Activated naive CD4-positive, alpha-beta T cell treated with Interleukin-2 at 50 U/mL for 16 hours (primary cell): Measurements from ENCODE around the gene VAMP8.
"Not testable (repeated sequence)": the region's sequence is repeated elsewhere in the genome, so short reads cannot be mapped to it uniquely, and the experiment has no call there.

Experiments
- DNase-seq: peaks from one replicate; pipeline ENCODE4 v3.0.0-alpha.2; 2020

VAMP8 gene

DNA sequence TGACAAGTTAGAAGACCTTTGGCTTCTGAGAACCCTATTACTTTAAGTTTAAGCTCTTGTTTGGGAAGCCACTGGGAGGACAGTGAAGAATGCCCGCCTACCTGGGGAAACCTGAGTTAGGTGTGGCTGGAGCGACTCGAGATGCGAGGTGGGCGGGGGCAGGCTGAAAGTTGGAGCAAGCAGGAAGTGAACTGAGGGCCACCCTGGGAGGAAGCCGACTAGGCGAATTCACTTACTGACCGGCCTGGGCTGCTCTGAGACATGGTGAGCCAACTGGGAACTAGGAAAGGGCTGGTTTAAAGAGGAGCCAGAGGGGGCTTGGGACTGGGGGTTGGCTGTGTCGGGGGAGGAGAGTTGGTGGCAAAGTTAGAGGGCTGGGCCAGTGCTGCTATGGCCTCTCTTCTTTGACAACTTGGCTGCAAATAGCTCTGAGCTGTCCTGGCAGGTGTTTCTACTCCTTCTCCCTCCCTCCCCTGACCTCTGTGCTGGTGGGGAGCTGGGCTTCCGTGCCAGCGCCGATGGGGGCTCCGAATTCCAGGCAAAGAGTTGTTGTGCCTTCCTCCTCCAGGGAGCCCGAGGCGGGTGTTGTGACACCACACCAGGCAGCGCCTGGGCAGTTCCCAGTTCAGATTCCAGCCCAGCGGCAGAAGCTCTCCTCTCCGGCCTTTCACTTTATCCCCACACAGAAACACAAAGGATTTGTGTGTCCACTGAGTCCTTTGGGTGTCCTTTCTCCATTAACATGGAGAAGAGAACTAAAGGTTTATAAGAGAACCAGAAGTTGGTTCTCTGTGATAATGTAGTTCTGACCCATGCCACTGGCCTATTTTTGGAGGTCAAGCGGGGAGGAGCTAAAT, at the start of gene VAMP8:
Gene VAMP8 (plus strand): TSS at position 201 of the 857 bp plus-strand sequence. CDS start 61 bp downstream, at position 262.
- DNase-seq, result peak; percentile 69

DNA sequence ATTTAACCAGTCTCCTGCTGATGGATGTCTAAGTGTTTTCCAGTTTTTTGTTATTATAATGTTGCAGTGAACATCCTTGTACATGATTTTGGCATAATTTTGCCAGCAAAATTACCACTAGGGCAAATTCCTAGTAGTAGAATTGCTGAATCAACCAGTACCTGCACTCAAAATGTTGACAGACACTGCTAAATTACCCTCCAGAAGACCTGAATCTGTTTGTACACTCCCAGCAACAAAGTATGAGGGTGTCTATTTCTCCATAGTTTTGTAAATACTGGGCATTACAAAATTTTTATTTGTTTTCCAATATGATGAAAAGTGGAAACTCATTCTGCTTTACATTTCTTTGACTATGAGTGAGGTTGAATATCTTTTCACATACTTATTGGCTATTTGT, 49.6 kb upstream of the VAMP8 start:
- DNase-seq, result no peak

DNA sequence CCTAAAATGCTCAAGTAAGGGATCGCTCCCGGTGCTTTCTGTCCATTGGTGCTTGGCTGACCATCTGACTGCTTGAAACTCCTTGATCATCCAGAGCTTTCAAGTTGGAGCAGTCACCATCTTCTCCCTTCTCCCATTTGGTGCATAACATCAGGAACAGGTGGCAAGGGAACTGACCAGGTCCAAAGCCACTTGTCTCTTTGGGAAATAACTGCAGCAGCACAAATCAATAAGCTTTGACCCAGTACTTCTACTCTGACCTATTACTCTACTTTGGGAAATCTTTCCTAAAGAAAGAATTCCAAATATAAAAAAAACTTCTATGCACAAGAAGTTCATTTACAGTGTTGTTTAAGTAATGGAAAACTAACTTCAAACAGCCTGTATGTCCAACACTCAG, 49.0 kb upstream of the VAMP8 start:
- no peak for DNase-seq

DNA sequence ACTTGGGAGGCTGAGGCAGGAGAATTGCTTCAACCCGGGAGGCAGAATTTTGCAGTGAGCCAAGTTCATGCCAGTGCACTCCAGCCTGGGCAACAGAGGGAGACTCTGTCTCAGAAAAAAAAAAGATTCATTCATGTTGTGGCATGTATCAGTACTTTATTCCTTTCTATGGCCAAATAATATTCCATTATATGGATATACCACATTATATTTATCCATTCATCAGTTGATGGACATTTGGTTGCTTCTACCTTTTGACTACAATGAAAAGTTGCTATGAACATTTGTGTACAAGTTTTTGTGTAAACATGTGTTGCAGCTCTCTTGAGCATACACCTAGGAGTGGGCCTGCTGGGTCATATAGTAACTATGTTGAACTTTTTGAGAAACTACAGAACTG, 47.6 kb upstream of the VAMP8 start:
- DNase-seq, result no peak

DNA sequence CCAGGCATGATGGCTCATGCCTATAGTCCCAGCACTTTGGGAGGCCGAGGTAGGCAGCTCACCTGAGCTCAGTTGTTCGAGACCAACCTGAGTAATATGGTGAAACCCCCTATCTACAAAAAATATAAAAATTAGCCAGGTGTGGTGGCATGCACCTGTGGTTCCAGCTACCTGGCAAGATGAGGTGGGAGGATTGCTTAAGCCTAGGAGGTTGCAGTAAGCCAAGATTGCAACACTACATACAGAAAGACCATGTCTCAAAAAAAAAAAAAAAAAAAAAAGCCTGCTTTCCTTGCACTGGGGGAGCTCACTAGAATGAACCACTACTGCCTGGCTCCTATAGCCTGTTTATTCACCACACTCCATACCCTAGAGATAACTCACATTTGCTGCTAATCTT, 45.8 kb upstream of the VAMP8 start:
- DNase-seq, result no peak

DNA sequence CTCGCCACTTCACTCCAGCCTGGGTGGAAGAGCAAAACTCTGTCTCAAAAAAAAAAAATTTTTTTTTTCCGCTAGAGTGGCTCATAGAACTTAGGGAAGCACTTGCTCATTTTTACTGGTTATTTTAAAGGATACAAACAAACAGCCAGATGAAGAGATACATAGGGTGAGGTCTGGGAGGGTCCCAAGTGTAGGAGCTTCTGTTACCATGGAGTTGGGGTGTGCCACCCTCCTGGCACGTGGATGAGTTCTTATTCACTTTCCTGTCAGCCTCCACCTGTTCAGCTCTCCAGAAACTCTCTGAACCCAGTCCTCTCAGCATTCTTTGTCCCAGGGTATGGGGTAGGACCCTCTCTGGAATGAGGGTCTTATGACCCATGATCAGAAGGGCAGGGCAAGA, 43.3 kb upstream of the VAMP8 start:
- DNase-seq, result no peak

DNA sequence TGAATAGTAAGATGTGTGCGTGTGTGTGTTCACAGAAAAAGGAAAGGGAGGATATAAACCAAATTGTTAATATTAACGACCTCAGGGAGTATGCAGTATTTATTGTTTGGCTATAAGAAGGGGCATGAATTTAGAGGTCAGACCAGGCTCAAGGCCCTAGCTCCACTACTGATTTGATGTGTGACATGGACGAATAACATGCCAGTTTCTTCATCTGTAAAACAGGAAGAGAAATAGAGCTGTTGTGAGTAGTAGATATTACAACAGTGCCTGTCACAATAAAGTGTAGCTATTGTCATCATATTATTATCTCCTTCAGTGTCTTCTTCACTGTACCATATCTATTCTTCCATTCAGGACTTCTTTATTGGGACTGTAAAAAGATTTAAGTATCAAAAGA, 42.5 kb upstream of the VAMP8 start:
- DNase-seq, result no peak

DNA sequence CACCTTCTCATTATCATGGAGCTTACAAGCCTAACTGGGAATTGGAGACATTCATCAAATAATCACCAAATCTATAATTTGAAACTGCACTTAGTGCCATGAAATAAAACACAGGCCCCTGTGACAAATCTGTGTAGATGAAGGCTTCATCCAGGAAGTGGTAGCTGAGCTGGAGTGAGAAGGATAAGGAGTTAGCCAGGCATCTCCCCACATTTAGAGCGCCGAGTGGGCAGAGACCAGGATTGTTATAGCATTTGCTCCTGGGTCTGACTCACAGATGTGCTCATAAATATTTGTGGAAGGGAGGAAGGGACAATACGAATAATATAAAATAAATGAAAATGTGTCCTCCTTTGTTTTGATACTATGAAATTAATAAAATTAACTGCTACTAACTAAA, 40.9 kb upstream of the VAMP8 start:
- no peak for DNase-seq

DNA sequence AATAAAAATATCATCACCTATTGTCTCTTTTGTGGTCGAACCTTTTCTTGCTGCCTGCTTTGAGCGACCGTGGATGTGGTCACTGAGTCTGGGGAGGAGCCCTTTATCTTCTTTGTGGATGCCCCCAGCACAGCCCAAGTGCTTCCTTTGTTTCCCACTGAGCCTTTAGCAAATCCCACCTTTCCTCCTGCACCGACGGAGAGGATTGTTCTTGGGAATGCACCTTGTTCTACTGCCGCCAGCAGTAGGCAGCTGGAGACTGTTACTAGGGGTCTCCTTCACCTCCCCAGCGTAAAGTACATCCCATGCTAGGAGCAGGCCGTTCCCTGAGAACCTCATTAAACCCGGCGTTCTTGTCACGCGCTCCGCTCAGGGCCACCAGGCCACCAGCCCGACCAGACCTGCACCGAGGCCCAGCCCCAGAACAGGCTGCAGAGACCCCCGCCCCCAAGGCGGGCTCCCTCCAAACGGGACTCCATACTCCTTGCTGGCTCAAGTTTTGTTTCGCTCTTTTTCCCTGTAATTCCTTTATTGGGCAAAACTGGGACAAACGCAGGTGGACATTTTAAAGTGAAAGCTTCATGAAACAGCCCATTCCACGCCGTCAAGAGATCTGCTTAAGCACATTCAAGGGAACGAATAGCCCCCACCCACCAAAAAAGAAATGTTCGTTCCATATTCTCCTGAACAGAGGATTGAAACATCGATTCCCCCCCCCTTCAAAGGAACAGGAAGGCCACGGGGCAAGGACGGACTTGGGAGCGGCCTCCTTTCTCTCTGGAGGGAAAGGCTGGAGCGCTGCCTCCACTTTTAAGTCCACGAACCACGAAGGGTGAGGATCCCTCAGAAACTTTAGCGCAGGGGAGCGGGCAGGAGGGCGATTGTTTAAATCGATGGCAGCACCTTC, 39.5 kb upstream of the VAMP8 start:
- DNase-seq, result peak; percentile 47

DNA sequence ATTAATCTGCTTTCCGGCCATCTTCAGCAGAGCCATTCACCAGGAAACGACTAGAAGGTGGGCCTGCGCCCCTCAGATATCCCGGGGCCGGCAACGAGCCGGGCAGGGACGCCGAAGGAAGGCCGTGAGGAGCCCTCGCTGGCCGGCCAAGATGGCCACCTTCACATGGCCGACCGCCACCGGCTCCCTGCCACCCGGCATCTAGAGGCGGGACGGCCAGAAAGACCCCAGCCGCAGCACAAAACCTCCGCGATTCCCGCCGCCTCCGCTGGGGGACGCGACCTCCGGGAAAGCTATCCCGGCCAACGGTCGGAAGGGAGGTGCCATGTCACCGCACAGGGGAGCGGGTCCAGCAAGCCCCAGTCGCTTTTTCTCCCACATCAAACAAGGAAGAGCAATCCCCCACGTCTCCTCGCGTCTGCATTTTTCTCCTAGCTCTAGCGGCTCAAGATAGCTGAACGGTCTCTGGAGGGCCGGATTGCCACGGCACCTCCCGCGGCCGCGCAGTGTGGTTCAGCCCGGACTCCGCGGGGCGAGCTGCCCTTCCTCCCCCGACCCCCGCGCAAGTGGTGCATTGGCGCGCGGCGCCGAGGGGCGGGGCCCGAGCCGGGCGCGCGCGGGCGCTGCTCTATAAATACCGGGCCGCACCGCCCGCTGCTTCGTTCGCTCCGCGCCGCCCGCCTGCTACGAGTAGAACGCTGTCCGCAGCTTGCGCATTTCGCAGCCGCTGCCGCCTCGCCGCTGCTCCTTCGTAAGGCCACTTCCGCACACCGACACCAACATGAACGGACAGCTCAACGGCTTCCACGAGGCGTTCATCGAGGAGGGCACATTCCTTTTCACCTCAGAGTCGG, 38.7 kb upstream of the VAMP8 start, which contains the start of gene MAT2A:
Gene MAT2A (plus strand): TSS at position 662 of the 854 bp plus-strand sequence. CDS start 120 bp downstream, at position 782.
- peak; percentile 88 for DNase-seq

DNA sequence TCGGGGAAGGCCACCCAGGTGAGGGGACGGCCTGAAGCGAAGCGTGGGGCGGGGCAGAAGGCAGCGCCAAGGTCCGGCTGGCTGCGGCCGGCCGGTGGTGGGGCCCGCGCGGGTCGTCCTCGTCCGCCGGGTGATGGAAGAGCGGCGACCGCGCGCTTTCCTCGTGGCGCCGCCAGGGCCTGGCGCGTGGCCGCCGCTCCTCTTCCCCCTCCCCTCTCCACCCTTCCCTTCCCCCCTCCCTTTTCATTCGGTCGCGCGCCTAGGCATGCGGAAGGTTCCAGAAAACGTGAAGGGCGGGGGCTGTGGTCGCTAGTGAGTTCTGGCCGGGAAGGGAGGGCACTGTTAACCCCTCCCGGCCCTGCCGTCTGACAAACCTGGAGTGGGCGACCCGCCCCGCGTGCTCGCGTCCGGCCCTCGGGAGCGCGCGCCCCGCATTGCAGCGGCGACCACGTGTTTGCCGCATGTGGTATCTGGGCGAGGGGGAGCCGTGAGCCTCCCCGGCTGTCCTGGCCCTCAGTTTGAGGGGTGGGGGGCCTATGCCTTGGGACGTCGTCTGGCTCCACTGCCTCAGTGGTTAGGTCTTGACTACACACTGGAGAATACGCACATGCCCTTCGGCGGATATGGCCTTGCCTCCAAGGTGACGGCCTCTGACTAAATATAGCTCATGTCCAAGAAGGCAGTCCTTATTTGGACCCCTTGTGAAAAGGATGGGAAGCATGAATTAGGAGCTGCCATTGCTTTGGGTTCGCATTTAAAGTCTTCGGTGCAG, 37.8 kb upstream of the VAMP8 start:
- DNase-seq, result peak; percentile 82

DNA sequence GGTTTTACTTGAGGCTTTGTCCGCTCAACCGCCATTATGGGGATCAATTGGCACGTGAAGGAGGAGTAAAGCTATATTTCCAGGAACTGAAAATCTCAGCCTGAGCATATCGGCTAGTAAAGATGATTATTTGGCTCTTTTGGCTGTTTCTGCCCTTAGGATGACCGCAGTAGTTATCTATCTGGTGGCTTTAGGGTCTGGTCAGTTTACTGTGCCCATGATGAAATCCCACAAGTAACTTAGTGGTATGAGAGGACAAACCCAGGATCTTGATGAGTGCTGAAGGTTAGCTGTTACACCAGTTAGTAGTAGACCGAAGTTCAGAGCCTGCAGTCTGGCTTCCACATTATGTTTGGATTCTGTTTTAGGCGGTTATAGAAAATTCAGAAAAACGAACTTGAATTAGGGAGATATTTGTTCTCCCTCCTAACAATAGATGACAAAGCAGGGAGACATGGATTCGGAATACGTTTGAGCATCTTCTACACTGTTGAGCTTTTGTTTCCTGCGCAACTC, 37.2 kb upstream of the VAMP8 start:
- DNase-seq, result no peak

DNA sequence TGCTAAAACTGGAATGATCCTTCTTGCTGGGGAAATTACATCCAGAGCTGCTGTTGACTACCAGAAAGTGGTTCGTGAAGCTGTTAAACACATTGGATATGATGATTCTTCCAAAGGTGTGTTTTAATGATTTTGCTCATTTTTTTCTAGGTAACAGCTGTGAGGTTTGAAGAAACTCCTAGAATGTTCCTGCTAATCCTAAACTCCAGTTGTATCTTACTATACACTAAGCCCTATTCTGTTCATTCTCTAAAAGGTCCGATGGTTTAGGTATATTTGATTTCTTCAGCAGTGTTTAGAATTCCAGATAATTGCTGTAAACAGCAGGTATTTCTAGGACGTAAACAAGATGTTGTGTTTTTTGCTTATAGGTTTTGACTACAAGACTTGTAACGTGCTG, 36.1 kb upstream of the VAMP8 start:
- DNase-seq, result no peak

DNA sequence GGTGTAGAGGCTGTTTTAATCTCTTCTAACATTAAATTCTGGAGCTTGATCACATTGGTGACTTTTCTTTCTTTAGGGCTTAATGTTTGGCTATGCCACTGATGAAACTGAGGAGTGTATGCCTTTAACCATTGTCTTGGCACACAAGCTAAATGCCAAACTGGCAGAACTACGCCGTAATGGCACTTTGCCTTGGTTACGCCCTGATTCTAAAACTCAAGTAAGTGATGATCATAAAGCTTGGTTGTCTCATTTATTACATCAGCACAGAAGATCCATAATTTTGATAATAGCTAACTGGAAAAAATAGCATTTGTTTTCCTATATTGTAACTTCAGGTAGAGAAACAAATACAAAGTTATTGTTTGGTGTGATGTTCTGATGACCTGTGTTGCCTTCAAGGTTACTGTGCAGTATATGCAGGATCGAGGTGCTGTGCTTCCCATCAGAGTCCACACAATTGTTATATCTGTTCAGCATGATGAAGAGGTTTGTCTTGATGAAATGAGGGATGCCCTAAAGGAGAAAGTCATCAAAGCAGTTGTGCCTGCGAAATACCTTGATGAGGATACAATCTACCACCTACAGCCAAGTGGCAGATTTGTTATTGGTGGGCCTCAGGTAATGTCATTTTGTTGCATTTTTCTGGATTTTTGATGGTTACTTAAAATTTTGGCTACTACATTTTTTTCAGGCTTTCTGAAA, 35.5 kb upstream of the VAMP8 start:
- DNase-seq, result no peak

DNA sequence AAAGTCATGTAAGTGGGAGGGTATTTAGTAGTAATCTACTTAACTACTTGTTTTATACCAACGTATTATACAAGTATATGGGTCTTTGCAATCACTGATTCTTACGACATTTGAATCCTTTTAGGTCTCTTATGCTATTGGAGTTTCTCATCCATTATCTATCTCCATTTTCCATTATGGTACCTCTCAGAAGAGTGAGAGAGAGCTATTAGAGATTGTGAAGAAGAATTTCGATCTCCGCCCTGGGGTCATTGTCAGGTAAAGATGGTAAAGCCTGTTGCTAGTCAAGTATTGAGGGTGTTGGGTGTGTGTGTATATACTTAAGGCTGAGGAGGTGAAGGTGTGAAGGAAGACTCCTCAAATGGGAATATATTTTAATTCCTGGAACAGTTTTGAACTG, 34.6 kb upstream of the VAMP8 start:
- DNase-seq, result no peak

DNA sequence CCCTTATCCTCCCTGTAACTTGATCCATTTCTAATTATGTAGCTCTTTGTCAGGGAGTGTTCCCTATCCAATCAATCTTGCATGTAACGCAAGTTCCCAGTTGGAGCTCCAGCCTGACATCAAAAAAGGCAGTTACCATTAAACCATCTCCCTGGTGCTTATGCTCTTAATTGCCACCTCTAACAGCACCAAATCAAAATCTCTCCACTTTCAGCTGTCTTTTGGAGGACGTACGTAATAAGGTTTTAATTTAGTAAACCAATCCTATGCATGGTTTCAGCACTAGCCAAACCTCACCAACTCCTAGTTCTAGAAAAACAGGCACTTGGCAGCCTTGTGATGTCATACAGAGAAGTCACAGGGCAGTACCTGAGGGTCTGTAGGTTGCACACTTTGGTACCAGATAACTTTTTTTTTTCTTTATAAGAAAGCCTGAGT, 33.1 kb upstream of the VAMP8 start:
- not testable (repeated sequence) for DNase-seq

DNA sequence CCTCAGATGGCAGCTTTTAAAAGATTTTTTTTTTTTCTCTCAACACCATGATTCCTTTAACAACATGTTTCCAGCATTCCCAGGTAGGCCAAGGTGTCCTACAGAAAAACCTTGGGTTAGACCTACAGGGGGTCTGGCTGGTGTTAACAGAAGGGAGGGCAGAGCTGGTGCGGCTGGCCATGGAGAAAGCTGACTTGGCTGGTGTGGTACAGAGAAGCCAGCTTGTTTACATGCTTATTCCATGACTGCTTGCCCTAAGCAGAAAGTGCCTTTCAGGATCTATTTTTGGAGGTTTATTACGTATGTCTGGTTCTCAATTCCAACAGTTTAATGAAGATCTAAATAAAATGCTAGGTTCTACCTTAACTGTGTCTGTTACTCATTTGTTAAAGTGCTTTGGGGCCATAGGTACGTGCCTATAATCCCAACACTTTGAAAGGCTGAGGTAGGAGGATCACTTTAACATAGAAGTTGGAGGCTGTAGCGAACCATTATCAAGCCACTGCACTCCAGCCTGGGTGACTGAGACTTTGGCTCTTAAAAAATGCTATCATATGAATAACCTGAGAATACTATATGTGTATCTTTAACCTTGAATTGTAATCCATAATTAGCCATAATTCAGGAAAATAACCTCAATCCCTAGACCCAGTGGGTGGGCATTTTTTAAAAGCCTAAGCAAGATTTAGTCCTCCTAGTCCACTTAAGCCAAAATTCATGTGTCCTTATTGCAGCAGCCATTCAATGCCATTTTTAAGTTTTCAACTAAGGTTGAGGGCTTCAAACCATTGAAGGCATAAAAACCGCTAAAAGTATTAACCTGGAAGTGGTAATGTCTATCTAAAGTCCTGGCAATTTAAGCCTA, 32.2 kb upstream of the VAMP8 start:
- not testable (repeated sequence) for DNase-seq

DNA sequence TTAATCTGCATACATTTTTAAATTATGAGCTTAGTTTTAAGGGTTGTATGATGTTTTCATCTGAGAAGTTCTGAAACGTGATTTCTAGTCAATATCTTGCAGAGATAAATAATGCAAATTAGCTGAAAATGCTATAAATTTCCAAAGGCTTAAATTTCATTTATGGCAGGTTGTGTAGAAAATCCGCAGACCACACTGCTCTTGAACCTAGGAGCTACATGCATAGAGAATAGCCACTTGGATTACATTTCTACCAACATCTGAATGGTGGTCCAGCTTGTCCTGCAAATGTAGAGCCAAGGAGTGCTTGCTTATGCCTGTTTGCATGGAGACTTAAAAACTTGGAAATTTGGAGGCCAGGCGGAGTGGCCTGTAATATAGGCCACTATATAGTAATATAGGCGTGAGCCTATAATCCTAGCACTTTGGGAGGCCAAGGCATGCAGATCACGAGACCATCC, 31.6 kb upstream of the VAMP8 start:
- DNase-seq, result no peak

DNA sequence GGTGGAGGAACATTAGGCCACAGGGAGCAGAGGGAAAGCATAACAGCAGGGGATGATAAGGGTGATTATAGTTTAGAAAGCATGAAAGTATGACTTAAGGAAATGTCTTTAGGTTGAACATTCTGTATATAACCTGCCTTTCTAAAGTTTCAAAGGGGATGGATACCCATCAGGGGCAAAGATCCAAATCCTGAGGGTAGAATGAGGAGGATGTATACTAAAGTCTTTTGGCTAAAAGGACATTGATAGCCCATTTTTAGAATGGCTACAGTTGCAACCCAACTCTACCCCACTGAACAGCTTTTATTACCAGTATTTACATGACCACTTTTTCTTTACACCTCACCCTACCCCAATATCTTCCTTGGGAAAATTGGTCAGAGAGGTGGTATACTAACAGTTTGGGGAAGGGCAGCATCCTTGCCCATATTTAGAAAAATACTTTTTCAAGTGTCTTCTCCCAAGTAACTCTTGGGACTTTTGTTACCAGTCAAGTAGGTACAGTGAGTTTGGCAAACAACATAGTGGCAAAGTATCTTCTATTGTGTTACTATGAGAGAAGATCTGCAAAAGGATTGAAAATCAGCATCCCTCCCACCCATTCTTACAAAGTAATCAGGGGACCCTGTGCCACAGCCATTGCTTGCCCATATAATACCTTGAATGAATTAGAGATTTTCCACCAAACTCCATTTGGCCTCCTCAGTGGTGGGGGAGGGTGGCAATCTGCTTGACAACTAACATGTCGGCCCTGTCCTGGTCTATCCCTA, 30.1 kb upstream of the VAMP8 start:
- DNase-seq, result no peak
